K562 (cell line): ENCODE data around the gene SOAT2. TPM values are rescaled to one million over a fixed set of nuclear protein-coding genes. Genes with fewer than 3 reads are reported as not detected.
A peak's percentile ranks its signal among the peaks of the same experiment; 100 is the strongest.

Source experiments
- CHD7 ChIP-seq: fragments of 200-600 bp; sonication (generic); IDR thresholded peaks from one replicate; pipeline ENCODE4 v1.6.1; 2012; ENCODE audit warnings: mild to moderate bottlenecking, low read depth, low read length, inconsistent platforms
- EWSR1 ChIP-seq: fragments of 450-650 bp; IDR thresholded peaks from 2 replicates; pipeline ENCODE4 v1.6.1; 2018; ENCODE audit warnings: borderline replicate concordance, mild to moderate bottlenecking, low read depth, moderate library complexity; ENCODE audit not compliant: partially characterized antibody
- FOXO4 ChIP-seq: fragments of 450-650 bp; formaldehyde crosslinking; IDR thresholded peaks from 2 replicates; pipeline ENCODE4 v1.4.0; 2020; ENCODE audit warnings: mild to moderate bottlenecking, moderate library complexity
- RBM25 ChIP-seq: fragments of 200-400 bp; formaldehyde crosslinking; IDR thresholded peaks from 2 replicates; pipeline ENCODE4 v1.6.1; 2018; ENCODE audit warnings: low read length, low read depth, moderate library complexity; ENCODE audit not compliant: severe bottlenecking
- ZHX1 ChIP-seq: fragments of 150-350 bp; conservative IDR thresholded peaks from 2 replicates; pipeline ENCODE4 v1.6.1; 2014; ENCODE audit warnings: low read length
- ZNF140 ChIP-seq: fragments of 250-450 bp; sonication (Bioruptor Pico); IDR thresholded peaks from 2 replicates; pipeline ENCODE4 v1.8.0; 2021; ENCODE audit warnings: moderate library complexity, mild to moderate bottlenecking, inconsistent platforms
- ZNF449 ChIP-seq: fragments of 250-450 bp; sonication (Bioruptor Pico); IDR thresholded peaks from 2 replicates; pipeline ENCODE4 v1.8.0; 2022; ENCODE audit warnings: moderate library complexity, mild to moderate bottlenecking, inconsistent platforms
- ZNF717 ChIP-seq: fragments of 250-450 bp; sonication (Bioruptor Pico); IDR thresholded peaks from 2 replicates; pipeline ENCODE4 v1.5.0; 2021
- ZNF79 ChIP-seq: fragments of 250-450 bp; sonication (Bioruptor Pico); IDR thresholded peaks from 2 replicates; pipeline ENCODE4 v1.4.0; 2020; ENCODE audit warnings: low read depth, mild to moderate bottlenecking, moderate library complexity
- polyA plus RNA-seq, 8 experiments: library from polyadenylated mRNA; depleted of rRNA in 4 of 8; stranded (reverse) in 5 of 8; unstranded in 3 of 8; fragments of >200 nt; fragmentation: Nextera tagmentation in 2 of 8; fragmentation: Illumina TruSeq in 1 of 8; extraction: Ambion mirVana in 2 of 8; extraction: Trizol in 1 of 8; gene quantifications; 2 replicates each; pipeline versions ENCODE4 v1.2.1 to v1.2.3, GENCODE V29; 2011 to 2014; ENCODE audit warnings: inconsistent platforms in 1 of 8, missing spikeins in 1 of 8
- total RNA-seq, 7 experiments: library from RNA; depleted of rRNA in 6 of 7; stranded (reverse); fragments of >200 nt in 6 of 7; fragmentation: Illumina TruSeq in 2 of 7; extraction: Trizol in 2 of 7; gene quantifications; 2 replicates each; pipeline versions ENCODE4 v1.2.1 to v1.2.3, GENCODE V29; 2011 to 2021; ENCODE audit warnings: low replicate concordance in 1 of 7

The SOAT2 gene
- total and polyA plus RNA-seq, 9 of the 15 experiments (the other 6 are each of a cell fraction or from before 2014, with no cell fraction given), result 0.04 TPM; not detected in 8

GRCh38 chr12:53099071-53099882 is 4.0 kb upstream of the SOAT2 start (continued):
- no peak for TF ChIP-seq EWSR1
- 0 out of 2 replicates have a peak, but pooled peaks have one; percentile 53 for TF ChIP-seq FOXO4 (CRISPR knock-in tag)
- TF ChIP-seq RBM25, result no peak
- no peak for TF ChIP-seq ZNF140
- no peak for TF ChIP-seq ZHX1
- no peak for TF ChIP-seq ZNF79 (CRISPR knock-in tag)
- no peak for TF ChIP-seq CHD7
- TF ChIP-seq ZNF717, result no peak
- TF ChIP-seq ZNF449 (CRISPR knock-in tag), result no peak
